Measurements from ENCODE around the gene PPP5C.
A peak's percentile ranks its signal among the peaks of the same experiment; 100 is the strongest.
"Not testable (repeated sequence)": the region's sequence is repeated elsewhere in the genome, so short reads cannot be mapped to it uniquely, and the experiment has no call there.

PPP5C gene

DNA sequence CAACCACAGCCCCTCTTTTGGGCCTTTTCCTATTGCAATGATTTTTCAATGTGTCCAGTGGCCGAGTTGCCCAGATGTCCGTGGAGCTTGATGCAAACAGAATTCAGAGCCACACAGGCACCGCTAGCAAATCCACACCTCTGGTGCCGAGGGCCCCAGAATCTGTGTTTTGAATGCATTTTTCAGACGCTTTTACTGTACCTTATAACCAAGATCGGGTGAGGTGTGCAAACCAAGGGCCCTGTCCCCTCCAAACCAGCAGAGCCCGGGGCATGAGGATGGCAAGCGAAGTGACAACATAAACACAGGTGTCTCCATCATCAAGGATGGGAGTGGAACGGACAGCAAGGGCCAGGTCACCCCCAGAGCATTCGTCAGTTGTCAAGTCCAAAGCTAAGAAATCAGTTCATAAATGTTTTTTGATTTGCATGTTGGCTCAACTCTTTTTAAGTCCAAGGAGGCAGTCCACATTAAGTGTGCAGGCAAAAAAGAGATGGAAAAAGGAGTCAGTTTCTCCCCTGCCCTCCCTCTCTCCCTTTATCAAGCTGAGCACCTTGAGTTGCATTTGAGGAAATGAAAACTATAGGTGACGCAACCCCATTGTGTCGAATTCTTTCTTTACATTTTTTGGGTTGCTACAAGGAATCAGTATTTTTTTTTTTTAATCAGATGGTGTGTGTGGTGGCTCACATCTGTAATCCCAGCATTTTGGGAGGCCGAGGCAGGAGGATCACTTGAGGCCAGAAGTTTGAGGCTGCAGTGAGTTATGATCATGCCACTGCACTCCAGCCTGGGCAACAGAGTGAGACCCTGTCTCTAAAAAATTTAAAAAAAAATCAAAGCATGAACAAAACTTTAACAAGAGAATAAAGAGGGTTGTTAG, 63.6 kb downstream of the PPP5C start:
- no peak for DNase-seq

DNA sequence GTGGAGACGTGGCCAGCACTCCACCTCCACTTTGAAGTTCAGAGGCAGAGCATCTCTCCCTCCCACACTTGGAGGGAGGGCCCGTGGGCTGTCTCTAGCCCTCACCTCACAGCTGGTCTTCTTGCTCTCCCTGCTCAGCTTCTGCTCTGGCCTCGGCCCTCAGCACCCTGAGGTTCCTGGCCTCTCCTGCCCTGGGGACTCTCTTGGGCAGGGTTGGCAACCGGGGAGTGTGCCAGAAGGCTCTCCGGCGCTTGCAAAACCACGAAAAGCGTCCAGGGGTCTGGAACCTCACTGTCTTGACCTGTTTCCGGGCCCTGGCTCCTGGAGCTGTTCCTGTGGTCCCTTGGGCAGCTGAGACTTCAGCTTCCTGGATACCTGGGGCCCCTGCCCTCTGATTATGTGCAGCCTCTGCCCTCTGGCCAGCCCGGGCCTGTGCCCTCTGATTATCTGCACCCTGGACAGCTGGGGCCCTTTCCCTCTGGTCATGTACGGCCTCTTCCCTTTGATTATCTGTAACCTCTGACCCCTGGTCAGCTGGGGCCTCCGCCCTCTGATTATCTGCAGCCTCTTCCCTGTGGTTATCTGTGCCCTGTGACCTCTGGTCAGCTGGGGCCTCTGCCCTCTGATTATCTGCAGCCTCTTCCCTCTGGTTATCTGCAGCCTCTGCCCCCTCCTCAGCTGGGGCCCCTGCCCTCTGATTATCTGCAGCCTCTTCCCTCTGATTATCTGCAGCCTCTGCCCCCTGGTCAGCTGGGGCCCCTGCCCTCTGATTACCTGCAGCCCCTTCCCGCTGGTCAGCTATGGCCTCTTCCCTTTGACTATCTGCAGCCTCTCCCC, 64.4 kb downstream of the PPP5C start:
- no peak for DNase-seq

DNA sequence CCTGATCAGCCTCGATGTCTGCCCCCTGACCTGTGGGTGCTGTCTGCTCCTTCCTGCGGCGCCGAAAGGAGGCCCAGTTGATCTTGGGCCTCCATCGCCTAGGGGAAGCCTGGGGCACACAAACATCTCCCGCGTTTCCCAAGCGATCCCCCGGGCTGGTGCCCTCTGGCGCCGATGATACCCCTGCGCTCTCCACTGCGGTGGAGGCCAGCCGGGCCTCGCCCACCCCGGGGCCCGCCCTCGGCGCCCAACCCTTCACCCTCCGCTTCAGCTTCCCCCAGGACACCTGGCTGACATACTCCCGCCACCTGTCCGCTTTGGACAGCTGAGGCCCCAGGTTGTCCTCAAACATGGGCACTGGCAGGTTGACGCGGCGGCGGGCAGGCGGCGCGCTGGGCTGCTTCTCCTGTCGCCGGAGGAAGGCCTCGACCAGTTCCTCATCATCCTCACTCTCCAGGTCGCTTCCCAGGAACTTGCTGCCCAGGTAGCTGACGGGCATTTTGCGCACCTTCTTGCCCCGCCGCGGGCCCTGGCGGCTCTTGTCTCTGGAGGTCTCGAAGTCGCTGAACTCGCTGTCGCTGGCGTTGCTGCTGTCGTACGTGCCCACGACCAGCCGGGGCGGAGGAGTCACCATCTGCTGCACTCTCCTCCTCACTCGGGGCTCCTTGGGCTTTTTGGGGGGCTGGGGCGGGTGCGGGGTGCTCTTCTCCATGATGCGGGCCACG, 65.2 kb downstream of the PPP5C start:
- no peak for DNase-seq

DNA sequence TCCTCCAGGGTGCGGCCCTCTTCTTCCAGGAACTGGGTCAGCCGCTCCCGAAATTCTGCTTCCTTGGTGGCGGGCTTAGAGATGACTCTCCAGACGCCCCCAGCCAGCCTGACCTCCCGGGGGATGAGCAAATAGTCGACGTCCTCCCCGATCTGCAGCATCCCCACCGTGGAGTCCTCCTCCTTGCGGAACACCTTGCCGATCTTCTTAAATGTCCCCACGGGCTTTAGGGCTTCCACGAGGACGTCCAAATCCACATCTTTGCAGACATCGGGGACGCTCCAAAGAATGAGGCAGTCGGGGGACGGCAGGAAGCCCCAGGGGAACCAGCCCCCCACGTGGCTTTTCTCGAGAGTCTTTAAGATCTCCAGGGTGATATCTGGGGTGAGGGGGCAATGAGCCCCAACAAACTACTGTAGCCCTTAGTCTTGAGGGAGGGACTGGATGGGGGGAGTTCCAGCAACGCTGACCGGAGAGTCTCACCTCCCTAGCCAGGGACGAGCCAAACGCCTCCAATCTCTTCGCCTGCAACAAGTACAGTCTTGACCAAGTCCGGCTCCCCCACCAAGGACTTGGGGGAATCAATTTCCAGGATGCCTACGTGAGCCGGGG, 65.9 kb downstream of the PPP5C start:
- no peak for DNase-seq

DNA sequence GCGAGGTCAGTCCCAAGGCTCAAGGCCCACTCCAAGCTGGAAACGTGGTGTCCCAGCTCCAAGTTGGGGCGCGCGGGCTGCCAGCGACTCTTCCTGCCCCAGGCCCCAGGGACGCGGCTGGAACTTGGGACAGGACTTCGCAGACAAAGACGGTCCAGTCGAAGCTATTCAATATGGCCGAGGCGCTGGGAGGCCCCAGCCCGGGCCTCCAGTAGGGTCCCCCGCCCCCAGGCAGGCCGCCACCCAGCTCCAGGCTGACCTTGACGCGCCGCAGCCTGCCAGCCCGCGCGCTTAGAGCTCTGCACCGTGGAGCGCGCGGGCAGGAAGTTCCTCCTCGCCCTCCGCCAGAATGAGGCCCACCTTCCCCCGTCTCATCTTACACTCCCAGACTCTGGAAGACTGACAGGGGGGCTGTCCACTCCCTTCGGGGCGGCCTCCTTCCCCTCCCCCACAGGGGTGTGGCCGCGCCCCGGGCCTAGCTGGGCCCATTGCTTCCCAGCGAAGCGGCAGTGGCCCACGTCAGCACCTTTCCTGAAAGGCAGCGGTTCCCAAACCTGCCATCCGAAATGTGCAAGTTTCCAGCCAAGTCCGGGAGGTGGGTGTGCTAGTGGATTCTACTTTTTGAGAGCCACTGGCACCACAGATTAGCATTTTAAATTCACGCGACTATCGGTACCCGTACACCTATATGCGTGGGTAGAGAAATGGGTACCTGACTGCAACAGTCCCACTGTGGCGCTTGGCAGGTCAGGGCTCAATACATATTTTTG, 66.6 kb downstream of the PPP5C start, which contains the start of gene CCDC8:
CCDC8 (minus strand) TSS at position 303 of the 770 bp plus-strand sequence. CDS start 754 bp downstream, outside the sequence.
- DNase-seq, result no peak

DNA sequence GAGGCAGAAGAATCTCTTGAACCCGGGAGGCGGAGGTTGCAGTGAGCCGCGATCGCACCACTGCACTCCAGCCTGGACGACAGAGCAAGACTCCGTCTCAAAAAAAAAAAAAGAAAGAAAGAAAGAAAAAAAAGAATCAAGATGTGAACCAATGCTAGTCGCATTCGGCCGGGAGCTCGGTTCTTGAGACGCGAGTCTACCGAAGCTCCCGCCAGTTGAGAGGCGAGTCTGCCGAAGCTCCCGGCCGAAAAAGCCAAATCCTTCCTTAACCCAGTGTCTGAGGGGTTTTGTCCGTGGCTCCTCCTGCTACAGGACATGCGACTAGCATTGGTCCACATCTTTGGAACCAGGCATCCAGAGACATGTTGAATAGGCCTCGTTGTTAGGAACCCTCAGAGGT, 68.0 kb downstream of the PPP5C start:
- not testable (repeated sequence) for DNase-seq

DNA sequence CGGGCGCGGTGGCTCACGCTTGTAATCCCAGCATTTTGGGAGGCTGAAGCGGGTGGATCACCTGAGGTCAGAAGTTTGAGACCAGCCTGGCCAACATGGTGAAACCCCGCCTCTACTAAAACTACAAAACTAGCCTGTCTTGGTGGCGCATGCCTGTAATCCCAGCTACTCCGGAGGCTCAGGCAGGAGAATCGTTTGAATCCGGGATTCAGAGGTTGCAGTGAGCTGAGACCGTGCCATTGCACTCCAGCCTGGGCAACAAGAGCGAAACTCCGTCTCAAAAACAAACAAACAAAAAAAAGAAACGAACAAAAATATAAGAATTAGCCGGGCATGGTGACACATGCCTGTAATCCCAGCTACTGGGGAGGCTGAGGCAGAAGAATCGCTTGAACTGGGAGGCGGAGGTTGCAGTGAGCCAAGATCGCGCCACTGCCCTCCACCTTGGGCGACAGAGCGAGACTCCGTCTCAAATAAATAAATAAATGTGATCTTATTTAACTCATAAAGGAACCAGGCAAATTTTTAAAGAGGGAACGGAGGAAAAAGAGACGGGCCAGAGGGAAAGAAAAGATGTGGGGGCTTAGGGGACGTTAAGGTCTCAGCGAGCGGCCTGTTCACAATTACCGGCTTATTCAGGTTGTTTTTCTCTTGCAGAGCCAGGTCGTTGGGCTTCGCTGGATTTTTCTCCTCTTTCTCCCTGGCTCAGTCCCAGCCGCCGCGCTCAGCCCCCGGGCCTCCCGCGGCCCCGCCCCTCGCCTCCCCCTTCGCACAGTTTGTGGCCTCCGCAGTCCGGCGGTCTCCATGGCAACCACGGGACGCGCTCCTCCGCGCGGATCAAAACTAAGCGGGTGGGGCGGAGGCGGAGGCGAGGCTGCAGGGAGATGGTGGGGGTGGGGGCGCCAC, 69.2 kb downstream of the PPP5C start:
- peak; percentile 67 for DNase-seq

DNA sequence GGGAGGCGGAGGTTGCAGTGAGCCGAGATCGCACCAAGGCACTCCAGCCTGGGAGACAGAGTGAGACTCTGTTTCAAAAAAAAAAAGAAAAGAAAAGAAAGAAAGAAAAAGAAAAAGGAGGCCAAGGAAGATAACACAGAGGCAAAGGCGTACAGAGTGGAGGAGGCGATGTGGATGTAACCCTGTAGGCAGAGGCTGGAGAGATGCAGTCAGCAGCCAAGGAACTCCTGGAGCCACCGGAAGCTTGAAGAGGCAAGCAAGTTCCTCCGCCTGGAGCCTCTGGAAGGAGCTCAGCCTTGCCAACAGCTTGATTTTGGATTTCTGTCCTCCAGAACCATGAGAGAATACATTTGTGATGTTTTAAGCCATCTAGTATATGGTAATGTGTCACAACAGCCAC, 73.2 kb downstream of the PPP5C start:
- DNase-seq, result no peak

DNA sequence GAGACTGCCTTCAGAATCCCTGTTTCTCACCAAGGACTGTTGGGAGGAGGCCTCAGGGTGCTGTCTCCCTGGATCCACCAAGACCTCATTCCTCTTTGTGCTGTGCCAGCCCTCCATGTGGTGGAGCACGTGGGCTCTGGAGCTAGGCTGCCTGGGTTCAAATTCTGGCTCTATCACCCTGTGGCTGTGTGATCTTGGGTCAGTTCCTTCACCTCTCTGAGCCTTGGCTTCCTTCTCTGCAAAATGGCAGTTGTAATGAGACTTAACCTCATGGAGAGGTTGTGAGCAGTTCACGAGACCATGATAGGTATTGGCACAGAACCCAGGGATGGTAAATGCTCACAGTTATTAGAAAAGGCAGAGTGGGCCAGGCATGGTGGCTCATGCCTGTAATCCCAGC, 75.5 kb downstream of the PPP5C start:
- no peak for DNase-seq

DNA sequence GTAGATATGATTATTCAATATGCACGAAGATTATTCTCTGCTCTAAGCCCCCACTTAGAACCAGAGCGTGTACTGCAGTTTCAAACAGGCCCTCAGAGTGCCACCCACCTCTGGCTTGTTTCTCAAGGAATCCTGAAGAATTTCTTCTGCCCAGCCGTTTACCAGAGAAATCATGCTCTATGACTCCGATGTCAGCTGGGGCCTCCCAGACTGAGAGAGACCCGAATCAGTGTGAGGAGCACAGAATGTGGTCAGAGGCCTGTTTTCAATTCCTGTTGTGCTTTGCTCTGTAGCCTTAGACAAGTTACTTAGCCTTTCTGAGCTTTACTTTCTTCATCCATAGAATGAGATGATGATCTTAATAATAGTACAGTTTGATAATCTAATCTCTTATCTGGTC, 76.3 kb downstream of the PPP5C start:
- DNase-seq, result no peak

DNA sequence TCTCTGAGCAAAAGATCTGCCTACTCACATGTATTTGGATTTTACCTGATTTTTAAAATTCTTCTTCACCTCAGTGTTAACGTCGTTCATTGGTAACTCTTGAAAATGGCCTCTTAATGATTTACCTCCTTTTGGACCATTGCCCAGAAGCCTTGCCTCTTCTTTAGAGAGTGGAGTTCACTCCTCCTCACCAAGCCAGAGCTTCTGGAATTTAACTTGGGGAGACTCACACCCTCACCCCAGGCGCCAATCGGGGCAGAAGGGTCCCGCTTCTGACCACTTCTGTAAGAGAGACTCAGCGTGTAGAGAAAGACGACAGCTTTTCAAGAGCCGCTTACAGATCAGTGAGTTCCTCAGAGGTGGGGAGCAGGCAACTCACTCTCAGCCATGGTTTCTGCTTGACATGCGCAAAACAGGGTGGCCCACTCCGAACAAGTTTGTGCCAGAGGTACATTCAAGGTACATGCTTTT, 79.2 kb downstream of the PPP5C start:
- no peak for DNase-seq

DNA sequence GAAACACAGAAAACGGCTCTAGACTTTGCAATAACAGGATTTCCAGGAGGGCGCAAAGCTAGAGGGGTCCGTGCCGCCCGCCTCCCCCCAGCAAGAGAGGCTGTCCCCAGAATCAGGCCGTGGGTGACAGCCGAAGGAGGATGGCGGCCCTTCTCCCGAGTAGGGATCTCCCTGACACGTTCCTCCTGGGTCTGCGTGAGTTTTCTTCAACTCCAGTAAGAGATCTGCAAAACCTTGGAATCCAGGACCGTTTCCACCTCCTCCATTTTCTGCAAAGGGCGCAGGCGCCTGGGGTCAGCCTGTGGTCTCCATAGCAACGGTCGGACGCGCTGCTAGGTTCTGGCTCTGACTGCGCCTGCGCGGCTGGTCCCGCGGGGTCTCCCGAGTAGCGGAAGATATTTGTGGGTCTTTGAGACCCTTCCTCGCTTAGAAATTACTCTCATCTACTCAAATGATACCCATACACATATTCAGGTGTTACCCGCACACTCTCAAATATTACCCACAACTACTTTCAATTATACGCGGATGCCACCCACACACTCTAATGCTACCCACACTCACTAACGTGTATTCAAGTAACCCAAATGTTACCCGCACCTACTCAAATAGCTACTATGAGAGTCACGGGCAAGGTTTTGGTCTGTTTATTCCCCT, 79.7 kb downstream of the PPP5C start:
- DNase-seq, result no peak

DNA sequence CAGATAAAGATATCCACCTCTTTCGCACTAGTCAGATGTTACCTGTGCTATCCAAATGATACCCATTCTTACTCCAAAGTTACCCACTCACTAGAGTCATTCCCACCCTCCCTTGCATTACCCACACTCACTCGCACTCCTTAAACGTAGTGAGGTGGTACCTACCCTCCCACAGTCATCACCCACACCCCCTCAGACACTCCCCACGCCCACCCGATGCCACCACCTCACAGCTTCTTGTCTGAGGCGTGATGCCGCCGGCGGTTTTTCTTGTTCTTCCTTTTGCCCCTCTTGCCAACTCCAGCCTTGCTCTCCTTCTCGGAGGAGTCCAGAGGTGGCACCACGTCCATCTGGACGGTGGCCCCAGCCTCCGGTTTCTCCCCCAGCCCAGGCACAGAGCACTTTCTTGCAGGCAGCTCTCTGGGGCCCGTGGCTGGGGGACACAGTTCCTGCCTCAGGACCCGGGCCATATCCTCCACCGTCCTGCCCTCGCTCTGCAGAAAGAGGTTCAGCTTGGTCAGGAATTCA, 80.7 kb downstream of the PPP5C start:
- no peak for DNase-seq

DNA sequence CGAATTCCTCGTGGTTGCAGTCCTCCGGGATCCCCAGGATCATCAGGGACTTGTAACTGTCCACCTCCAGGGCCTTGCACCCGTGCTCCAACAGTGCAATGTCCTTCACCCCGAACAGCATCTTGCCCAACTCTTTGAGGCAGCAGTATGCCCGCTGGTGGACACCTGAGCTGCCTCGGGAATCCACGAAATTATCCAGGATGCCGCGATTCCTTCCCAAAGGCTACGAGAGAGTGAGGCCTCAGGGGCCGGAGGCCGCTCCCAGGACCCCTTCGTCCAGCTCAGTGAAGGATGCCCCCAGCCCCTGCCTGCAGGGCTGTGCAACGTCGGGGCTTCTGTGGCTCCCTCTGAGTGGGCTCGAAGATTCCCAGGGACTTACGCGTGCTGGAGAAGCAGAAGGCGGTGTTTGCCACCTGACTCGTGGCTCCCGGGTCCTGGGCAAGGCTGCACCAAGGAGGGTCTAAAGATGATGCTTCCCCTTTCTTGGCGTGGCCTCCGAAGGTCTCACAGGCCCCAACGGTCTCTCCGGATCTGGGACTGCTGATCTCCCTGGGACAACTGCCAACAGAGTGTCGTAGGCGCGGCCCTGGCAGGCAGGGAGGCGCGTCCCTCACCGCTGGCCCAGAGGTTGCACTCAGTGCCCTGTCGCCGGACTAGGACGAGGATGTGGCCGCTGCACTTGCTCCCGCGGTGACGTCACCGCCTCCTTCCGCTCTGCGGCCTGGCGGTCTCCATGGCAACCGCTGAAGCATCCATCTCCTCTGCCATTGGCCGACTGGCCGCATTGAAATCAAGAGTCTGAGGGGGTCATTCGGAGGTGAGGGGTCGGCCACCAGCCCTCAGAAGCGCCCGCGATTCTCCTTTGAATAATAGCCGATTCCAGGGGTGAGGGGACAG, 81.6 kb downstream of the PPP5C start, which contains the start of gene PNMA8C:
PNMA8C (minus strand) TSS at position 698 of the 897 bp plus-strand sequence; CDS start at position 121, 577 bp downstream.
- DNase-seq, result no peak

DNA sequence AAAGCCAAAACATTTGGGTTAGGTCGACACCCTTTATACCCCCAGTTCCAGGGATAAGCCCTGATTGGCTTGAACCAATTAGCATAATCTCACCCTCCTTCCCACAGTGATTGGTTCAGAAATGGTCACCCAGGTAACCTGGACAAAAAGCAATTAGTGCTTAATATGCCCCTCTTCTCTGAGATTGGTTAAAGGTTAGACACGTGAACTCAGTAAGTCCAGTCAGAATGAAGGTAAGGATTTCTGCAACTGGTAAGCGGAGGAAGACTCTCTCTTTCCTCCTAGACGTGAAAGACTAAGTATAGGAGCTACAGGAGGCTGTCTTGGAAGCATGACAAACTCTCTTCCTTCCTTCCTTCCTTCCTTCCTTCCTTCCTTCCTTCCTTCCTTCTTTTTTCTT, 83.1 kb downstream of the PPP5C start:
- DNase-seq, result no peak

DNA sequence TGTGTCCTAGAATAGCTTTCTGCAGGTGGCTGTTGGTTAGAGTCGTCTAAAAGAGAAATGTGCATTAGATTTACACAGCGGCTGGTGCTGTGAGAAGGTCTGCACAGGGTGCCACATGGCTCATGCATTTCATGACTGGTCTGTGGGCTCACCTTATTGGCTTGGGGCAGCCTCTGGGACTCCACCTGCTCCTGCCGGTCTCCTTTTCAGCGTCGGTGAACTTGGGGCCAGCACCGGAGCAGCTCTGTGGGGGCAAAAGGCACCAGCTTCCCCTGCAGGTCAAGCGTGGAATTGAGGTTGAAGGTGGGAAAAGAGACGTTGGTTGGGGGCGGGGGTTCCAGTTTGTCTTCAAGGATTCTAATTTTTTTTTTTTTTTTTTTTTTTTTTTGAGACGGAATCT, 84.9 kb downstream of the PPP5C start:
- DNase-seq, result no peak

DNA sequence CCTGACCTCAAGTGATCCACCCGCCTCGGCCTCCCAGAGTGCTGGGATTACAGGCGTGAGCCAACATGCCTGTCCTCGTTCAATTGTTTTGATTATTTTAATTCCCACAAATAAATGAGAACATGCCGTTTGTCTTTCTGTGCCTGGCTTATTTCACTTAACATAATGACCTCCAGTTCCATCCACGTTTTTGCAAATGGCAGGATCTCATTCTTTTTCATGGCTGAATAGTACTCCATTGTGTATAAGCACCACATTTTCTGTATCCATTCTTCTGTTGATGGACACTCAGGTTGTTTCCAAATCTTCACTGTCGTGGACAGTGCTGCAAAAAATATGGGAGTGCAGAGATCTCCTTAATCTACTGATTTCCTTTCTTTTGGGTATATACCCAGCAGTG, 86.6 kb downstream of the PPP5C start:
- not testable (repeated sequence) for DNase-seq

DNA sequence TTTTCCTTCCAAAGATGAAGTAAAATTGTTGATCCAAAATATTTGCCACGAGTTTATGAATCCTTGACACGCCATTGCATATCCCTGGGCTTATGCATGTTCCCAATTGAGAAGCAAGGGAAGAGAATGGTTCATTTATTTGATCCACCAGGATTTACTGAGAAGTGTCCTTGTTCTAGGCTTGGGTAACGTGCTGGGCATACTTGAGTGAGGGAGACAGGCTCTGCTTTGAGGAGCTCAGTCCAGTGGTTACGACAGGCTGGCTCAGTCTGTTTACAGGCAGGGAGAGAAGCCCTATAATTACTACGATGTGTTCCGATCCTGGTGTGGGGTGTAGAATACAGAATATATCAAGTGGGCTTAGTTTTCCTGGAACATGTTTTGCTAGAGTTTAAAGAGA, 88.1 kb downstream of the PPP5C start:
- DNase-seq, result no peak

DNA sequence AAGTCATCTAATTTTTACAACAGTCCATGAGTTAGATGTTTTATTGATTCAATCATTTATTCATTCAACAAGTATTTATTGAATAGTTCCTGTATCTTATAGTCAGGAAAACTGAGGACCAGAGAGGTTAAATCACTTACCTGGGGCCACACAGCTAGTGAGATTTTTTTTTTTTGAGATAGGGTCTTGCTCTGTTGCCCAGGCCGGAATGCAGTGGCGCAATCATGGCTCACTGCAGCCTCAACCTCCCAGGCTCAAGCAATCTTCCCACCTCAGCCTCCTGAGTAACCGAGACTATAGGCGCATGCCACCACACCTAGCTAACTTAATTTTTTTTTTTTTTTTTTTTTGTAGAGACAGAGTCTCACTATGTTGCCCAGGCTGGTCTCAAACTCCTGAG, 88.8 kb downstream of the PPP5C start:
- not testable (repeated sequence) for DNase-seq

Data from T1000 (cell line).